Body of pancreas (tissue), 4 donors: ENCODE results near the gene PINK1.

ENCODE experiments used
- POLR2A ChIP-seq, 3 donors: fragments of 450-650 bp; IDR thresholded peaks; one replicate each; pipeline ENCODE4 v1.6.1; 2016; ENCODE audit warnings: antibody characterized with exemption in 3 of 3, mild to moderate bottlenecking in 2 of 3
- TF ChIP-seq, protein P1 (sequence below), 7 experiments: fragments of 450-650 bp in 4 of 7; fragments of 200-600 bp in 3 of 7; sonication (generic) in 3 of 7; IDR thresholded peaks; one replicate each; pipeline ENCODE4 v1.5.1; 2016 to 2019; ENCODE audit warnings: antibody characterized with exemption in 7 of 7

DNA sequence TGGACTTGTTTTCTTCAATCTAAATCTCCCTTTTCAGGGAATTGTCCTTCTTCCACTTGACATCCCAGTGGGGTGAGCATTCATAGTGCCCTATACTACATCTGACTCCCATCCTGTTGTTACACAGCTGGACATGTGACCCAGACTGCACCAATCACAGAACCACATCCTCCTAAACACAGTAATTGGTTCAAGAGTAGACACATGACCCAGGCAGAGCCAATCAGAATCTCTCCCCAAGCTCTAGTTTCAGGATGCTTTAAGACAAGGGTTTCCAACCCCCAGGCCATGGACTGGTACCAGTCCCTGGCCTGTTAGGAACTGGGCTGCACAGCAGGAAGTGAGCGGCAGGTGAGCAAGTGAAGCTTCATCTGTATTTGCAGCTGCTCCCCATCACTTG is 33.5 kb downstream of the PINK1 start:
- TF ChIP-seq, protein P1, sequence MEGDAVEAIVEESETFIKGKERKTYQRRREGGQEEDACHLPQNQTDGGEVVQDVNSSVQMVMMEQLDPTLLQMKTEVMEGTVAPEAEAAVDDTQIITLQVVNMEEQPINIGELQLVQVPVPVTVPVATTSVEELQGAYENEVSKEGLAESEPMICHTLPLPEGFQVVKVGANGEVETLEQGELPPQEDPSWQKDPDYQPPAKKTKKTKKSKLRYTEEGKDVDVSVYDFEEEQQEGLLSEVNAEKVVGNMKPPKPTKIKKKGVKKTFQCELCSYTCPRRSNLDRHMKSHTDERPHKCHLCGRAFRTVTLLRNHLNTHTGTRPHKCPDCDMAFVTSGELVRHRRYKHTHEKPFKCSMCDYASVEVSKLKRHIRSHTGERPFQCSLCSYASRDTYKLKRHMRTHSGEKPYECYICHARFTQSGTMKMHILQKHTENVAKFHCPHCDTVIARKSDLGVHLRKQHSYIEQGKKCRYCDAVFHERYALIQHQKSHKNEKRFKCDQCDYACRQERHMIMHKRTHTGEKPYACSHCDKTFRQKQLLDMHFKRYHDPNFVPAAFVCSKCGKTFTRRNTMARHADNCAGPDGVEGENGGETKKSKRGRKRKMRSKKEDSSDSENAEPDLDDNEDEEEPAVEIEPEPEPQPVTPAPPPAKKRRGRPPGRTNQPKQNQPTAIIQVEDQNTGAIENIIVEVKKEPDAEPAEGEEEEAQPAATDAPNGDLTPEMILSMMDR (IDR thresholded peaks at IDR 0.05), result no peak
- TF ChIP-seq POLR2A (IDR thresholded peaks at IDR 0.05), result no peak
